Measurements from ENCODE around the gene TLR6. TPM values are rescaled to one million over a fixed set of nuclear protein-coding genes. Genes with fewer than 3 reads are reported as not detected.

TLR6 gene
- total and polyA plus RNA-seq, 10 of the 15 experiments (the other 5 are each of a cell fraction or from before 2014, with no cell fraction given): 1.1 to 49.4 (median 12.5) TPM

DNA sequence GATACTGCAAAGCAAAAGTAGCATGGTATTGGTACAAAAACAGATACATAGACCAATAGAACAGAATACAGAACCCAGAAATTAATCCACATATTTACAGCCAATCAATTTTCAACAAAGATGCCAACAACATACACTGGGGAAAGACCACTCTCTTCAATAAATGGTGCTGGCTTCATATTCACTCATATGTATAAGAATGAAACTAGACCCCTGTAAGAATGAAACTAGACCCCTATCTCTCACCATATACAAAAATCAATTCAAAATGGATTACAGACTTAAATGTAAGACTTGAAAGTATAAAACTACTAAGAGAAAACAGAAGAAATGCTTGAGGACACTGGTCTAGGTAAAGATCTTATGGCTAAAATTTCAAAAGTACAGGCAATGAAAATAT is 19.3 kb downstream of the TLR6 start (continued):
- TF ChIP-seq POLR2AphosphoS2 (IDR thresholded peaks at IDR 0.05; ENCODE audit: low read depth, low read length) (no peak), STAT3 (IDR thresholded peaks at IDR 0.05; ENCODE audit: low read depth, low read length) (no peak), CREB1 (IDR thresholded peaks at IDR 0.05; ENCODE audit: low read depth) (no peak), TCF12 (IDR thresholded peaks at IDR 0.05; ENCODE audit: low read depth, low read length) (no peak), TAF1 (IDR thresholded peaks at IDR 0.05; ENCODE audit: borderline replicate concordance, low read depth, low read length) (no peak)
- TF ChIP-seq, protein P1, sequence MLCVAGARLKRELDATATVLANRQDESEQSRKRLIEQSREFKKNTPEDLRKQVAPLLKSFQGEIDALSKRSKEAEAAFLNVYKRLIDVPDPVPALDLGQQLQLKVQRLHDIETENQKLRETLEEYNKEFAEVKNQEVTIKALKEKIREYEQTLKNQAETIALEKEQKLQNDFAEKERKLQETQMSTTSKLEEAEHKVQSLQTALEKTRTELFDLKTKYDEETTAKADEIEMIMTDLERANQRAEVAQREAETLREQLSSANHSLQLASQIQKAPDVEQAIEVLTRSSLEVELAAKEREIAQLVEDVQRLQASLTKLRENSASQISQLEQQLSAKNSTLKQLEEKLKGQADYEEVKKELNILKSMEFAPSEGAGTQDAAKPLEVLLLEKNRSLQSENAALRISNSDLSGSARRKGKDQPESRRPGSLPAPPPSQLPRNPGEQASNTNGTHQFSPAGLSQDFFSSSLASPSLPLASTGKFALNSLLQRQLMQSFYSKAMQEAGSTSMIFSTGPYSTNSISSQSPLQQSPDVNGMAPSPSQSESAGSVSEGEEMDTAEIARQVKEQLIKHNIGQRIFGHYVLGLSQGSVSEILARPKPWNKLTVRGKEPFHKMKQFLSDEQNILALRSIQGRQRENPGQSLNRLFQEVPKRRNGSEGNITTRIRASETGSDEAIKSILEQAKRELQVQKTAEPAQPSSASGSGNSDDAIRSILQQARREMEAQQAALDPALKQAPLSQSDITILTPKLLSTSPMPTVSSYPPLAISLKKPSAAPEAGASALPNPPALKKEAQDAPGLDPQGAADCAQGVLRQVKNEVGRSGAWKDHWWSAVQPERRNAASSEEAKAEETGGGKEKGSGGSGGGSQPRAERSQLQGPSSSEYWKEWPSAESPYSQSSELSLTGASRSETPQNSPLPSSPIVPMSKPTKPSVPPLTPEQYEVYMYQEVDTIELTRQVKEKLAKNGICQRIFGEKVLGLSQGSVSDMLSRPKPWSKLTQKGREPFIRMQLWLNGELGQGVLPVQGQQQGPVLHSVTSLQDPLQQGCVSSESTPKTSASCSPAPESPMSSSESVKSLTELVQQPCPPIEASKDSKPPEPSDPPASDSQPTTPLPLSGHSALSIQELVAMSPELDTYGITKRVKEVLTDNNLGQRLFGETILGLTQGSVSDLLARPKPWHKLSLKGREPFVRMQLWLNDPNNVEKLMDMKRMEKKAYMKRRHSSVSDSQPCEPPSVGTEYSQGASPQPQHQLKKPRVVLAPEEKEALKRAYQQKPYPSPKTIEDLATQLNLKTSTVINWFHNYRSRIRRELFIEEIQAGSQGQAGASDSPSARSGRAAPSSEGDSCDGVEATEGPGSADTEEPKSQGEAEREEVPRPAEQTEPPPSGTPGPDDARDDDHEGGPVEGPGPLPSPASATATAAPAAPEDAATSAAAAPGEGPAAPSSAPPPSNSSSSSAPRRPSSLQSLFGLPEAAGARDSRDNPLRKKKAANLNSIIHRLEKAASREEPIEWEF (IDR thresholded peaks at IDR 0.05; ENCODE audit: insufficient replicate concordance, low read depth, low read length): no peak
- TF ChIP-seq, protein P2, sequence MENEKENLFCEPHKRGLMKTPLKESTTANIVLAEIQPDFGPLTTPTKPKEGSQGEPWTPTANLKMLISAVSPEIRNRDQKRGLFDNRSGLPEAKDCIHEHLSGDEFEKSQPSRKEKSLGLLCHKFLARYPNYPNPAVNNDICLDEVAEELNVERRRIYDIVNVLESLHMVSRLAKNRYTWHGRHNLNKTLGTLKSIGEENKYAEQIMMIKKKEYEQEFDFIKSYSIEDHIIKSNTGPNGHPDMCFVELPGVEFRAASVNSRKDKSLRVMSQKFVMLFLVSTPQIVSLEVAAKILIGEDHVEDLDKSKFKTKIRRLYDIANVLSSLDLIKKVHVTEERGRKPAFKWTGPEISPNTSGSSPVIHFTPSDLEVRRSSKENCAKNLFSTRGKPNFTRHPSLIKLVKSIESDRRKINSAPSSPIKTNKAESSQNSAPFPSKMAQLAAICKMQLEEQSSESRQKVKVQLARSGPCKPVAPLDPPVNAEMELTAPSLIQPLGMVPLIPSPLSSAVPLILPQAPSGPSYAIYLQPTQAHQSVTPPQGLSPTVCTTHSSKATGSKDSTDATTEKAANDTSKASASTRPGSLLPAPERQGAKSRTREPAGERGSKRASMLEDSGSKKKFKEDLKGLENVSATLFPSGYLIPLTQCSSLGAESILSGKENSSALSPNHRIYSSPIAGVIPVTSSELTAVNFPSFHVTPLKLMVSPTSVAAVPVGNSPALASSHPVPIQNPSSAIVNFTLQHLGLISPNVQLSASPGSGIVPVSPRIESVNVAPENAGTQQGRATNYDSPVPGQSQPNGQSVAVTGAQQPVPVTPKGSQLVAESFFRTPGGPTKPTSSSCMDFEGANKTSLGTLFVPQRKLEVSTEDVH (IDR thresholded peaks at IDR 0.05; ENCODE audit: low read depth, partially characterized antibody): no peak
